ENCODE data around the gene TRIM37. TPM values are rescaled to one million over a fixed set of nuclear protein-coding genes. Genes with fewer than 3 reads are reported as not detected.

TRIM37 gene
- total and polyA plus RNA-seq, 2 of the 8 experiments (the other 6 are each of a cell fraction or from before 2014, with no cell fraction given): 38.2 to 57.0 TPM

- Histone ChIP-seq H3K23me2 (ENCODE audit: low read depth, low read length) (0 out of 2 replicates have a peak, but pooled peaks cover 4% of the 10 kb centered on the region), H3K4me1 (replicated peaks in 1 of 4; ENCODE audit: control insufficient read depth in 3 of 4, insufficient read depth in 4 of 4, low read length in 3 of 4) (0 out of 7 replicates have a peak, but pooled peaks cover 0 to 6% (median 0%) of the 10 kb centered on the region in 4 experiments), H3K9me3 (ENCODE audit: insufficient read depth in 2 of 2, low read depth in 1 of 2, low read length in 1 of 2) (no peaks in the 10 kb centered on the region), H2AFZ (ENCODE audit: low read length) (no peak overlapping the region), H3K4me2 (ENCODE audit: insufficient read depth in 1 of 2, low read depth in 2 of 2, low read length in 2 of 2) (peak overlapping the region; percentile 66 to 71), H3K27ac (ENCODE audit: low read depth, low read length) (peak overlapping the region; percentile 66; the same call in 1 of the 2 replicates), H2BK12ac (ENCODE audit: low read depth, low read length) (no peak overlapping the region), H3K14ac (ENCODE audit: insufficient read length) (no peak overlapping the region), H4K91ac (replicated peaks; ENCODE audit: insufficient read length, low read length) (no peak overlapping the region), H2BK20ac (ENCODE audit: low read length) (no peak overlapping the region), H3K4ac (replicated peaks; ENCODE audit: insufficient read length, low read depth, low read length) (no peak overlapping the region), H3K79me2 (ENCODE audit: control insufficient read depth in 1 of 2, insufficient read depth in 2 of 2, low read length in 2 of 2) (peaks cover 0 to 42% of the 10 kb centered on the region in 2 experiments; a peak in 3 of 4 replicates), H3K4me3 (ENCODE audit: extremely low read depth in 1 of 4, insufficient read depth in 2 of 4, low read depth in 3 of 4, low read length in 4 of 4) (peak overlapping the region; percentile 74 to 92 (median 90)), H3K9ac (replicated peaks in 1 of 4; ENCODE audit: extremely low read depth in 1 of 4, low read depth in 3 of 4, low read length in 3 of 4) (peak overlapping the region; percentile 78 to 84 (median 82)), H2BK120ac (replicated peaks; ENCODE audit: low read depth, low read length) (no peak overlapping the region), H4K8ac (ENCODE audit: extremely low read depth, insufficient read depth, low read length) (peak overlapping the region; percentile 74), H3K36me3 (ENCODE audit: control insufficient read depth in 2 of 4, insufficient read depth in 4 of 4, low read length in 3 of 4) (peaks cover 0 to 12% (median 0%) of the 10 kb centered on the region in 4 experiments; a peak in 2 of 8 replicates), H4K20me1 (replicated peaks in 1 of 2; ENCODE audit: control insufficient read depth in 1 of 2, insufficient read depth in 2 of 2, low read length in 2 of 2) (peaks cover 0 to 4% of the 10 kb centered on the region in 2 experiments), H3K18ac (ENCODE audit: extremely low read depth, low read length) (no peak overlapping the region; the same call in 1 of the 2 replicates), H3K56ac (replicated peaks; ENCODE audit: insufficient read length, low read depth, low read length) (no peak overlapping the region), H4K5ac (ENCODE audit: insufficient read length, low read depth, low read length) (peak overlapping the region; percentile 37), H2BK5ac (ENCODE audit: low read depth, low read length) (no peak overlapping the region; the same call in 1 of the 2 replicates), H2AK5ac (ENCODE audit: low read depth, low read length) (no peak overlapping the region), H3K79me1 (ENCODE audit: low read depth, low read length) (no peaks in the 10 kb centered on the region), H3K23ac (ENCODE audit: insufficient read length) (no peak overlapping the region), H2BK15ac (ENCODE audit: low read length) (no peak overlapping the region), H3K27me3 (replicated peaks in 1 of 4; ENCODE audit: control insufficient read depth in 3 of 4, extremely low read depth in 1 of 4, insufficient read depth in 3 of 4, low read length in 3 of 4) (no peaks in the 10 kb centered on the region)
- CTCF ChIA-PET (ENCODE audit: partially characterized antibody): interaction anchor here (0.5 kb wide), 1 partner anchor 1238 kb away, joined by 3 read pairs; no protein-coding TSS in a partner anchor
- no peak for DNase-seq (ENCODE audit: low read depth in 1 of 2, low spot score in 2 of 2)
- 1% methylated on average over 16 of the region's 18 CpGs; no CpG with 5 or more reads in 1 of the 2 experiments for WGBS, 2 experiments (ENCODE audit: extremely low coverage in 1 of 2, insufficient coverage in 1 of 2, insufficient read length in 1 of 2, insufficient replicate concordance in 2 of 2, low coverage in 1 of 2, low lambda C conversion rate in 2 of 2, missing lambda C conversion rate in 1 of 2)
- FAIRE-seq: no peak
- TF ChIP-seq SAP30 (IDR thresholded peaks at IDR 0.05; ENCODE audit: insufficient read depth, insufficient replicate concordance, low read length) (peak; percentile 57), KDM1A (IDR thresholded peaks at IDR 0.05; ENCODE audit: borderline replicate concordance, low read length) (peak; percentile 61; the same call in 1 of the 2 replicates), KDM4A (IDR thresholded peaks at IDR 0.05; ENCODE audit: low read depth, low read length, severe bottlenecking) (no peak)
- POLR2A ChIA-PET (ENCODE audit: partially characterized antibody): interaction anchor here (0.7 to 3.6 kb wide), 7 partner anchors 11 to 609 kb away, joined by 3 to 32 read pairs (median 4); partner anchors contain the start of genes PRR11 and SKA2
These were observed 723 bp downstream of the TRIM37 start for GRCh38 chr17:59105852-59106462.

All from H1 (cell line).